SK-N-SH (cell line): ENCODE measurements around the gene MAP3K6. TPM values are rescaled to one million over a fixed set of nuclear protein-coding genes. Genes with fewer than 3 reads are reported as not detected.

ENCODE experiments used
- CTCF ChIA-PET: fragments of 300-600, 350-600 bp; formaldehyde crosslinking; extraction: SDS; loops from one replicate; lab custom pipeline; 2021; lab: Yijun Ruan, JAX
- POLR2A ChIA-PET: fragments of 350-600 bp; sonication (Branson Sonifier 250); formaldehyde crosslinking; extraction: SDS; loops from one replicate; lab custom pipeline; 2020; ENCODE audit warnings: antibody characterized with exemption, inconsistent platforms; lab: Yijun Ruan, JAX
- DNase-seq: peaks from one replicate; pipeline ENCODE4 v3.0.0; 2012
- H2AFZ ChIP-seq: fragments of 200-600 bp; sonication (generic); 2 replicates; pipeline ENCODE4 v1.8.1; 2016; ENCODE audit warnings: antibody characterized with exemption, mild to moderate bottlenecking, low read depth
- H3F3A ChIP-seq: fragments of 200-600 bp; sonication (generic); replicated peaks from 2 replicates; pipeline ENCODE3; 2016; ENCODE audit warnings: antibody characterized with exemption, mild to moderate bottlenecking; ENCODE audit not compliant: insufficient read depth
- H3K27ac ChIP-seq, 2 experiments: fragments of 200-500 bp in 1 of 2; fragments of 200-600 bp in 1 of 2; sonication (Bioruptor generic) in 1 of 2; sonication (generic), shearing (Covaris generic) in 1 of 2; 2 replicates each; pipeline versions ENCODE4 v1.5.1 to v1.6.1; 2014 to 2016; ENCODE audit warnings: low read depth in 2 of 2, inconsistent platforms in 1 of 2, low read length in 1 of 2, mild to moderate bottlenecking in 1 of 2, mixed read lengths in 1 of 2
- H3K27me3 ChIP-seq: fragments of 200-600 bp; sonication (generic), shearing (Covaris generic); 2 replicates; pipeline ENCODE4 v1.6.1; 2016; ENCODE audit warnings: mixed run types; ENCODE audit not compliant: insufficient read depth
- H3K36me3 ChIP-seq, 2 experiments: fragments of 200-500 bp in 1 of 2; fragments of 200-600 bp in 1 of 2; sonication (Bioruptor generic) in 1 of 2; sonication (generic) in 1 of 2; replicated peaks in 1 of 2; 2 replicates each; pipeline versions ENCODE3 to v1.5.1; 2014 to 2016; ENCODE audit warnings: low read length in 1 of 2, mild to moderate bottlenecking in 1 of 2; ENCODE audit not compliant: insufficient read depth in 2 of 2, control insufficient read depth in 1 of 2
- H3K4me1 ChIP-seq, 2 experiments: fragments of 200-500 bp in 1 of 2; fragments of 200-600 bp in 1 of 2; sonication (Bioruptor generic) in 1 of 2; sonication (generic), shearing (Covaris generic) in 1 of 2; 2 replicates each; pipeline versions ENCODE4 v1.5.1 to v1.6.1; 2014 to 2016; ENCODE audit warnings: low read depth in 1 of 2, low read length in 1 of 2, mixed run types in 1 of 2; ENCODE audit not compliant: insufficient read depth in 2 of 2, control insufficient read depth in 1 of 2
- H3K4me2 ChIP-seq: fragments of 200-600 bp; sonication (generic), shearing (Covaris generic); 2 replicates; pipeline ENCODE4 v1.6.1; 2017; ENCODE audit warnings: mixed run types
- H3K4me3 ChIP-seq, 2 experiments: fragments of 200-500 bp in 1 of 2; fragments of 200-600 bp in 1 of 2; sonication (Bioruptor generic) in 1 of 2; sonication (generic), shearing (Covaris generic) in 1 of 2; 2 replicates each; pipeline versions ENCODE4 v1.5.1 to v1.8.1; 2014 to 2016; ENCODE audit warnings: low read depth in 2 of 2, inconsistent platforms in 1 of 2, low read length in 1 of 2, mild to moderate bottlenecking in 1 of 2, mixed read lengths in 1 of 2, moderate library complexity in 1 of 2
- H3K79me2 ChIP-seq: fragments of 200-600 bp; sonication (generic); 2 replicates; pipeline ENCODE4 v1.8.1; 2017; ENCODE audit warnings: mild to moderate bottlenecking; ENCODE audit not compliant: insufficient read depth
- H3K9ac ChIP-seq: fragments of 200-600 bp; sonication (generic); 2 replicates; pipeline ENCODE4 v1.6.1; 2017; ENCODE audit warnings: mixed run types
- H3K9me2 ChIP-seq: fragments of 200-600 bp; sonication (generic); 2 replicates; pipeline ENCODE4 v1.6.1; 2017; ENCODE audit warnings: mixed run types
- H3K9me3 ChIP-seq: fragments of 200-600 bp; sonication (generic); 2 replicates; pipeline ENCODE4 v1.6.1; 2017; ENCODE audit warnings: mixed run types, mild to moderate bottlenecking, moderate library complexity
- H4K20me1 ChIP-seq: fragments of 200-600 bp; sonication (generic); 2 replicates; pipeline ENCODE4 v1.6.1; 2017; ENCODE audit warnings: mild to moderate bottlenecking, mixed run types; ENCODE audit not compliant: insufficient read depth
- ELF1 ChIP-seq: IDR thresholded peaks from 2 replicates; pipeline ENCODE4 v1.4.0; 2012
- EP300 ChIP-seq, 2 experiments: IDR thresholded peaks; 2 replicates each; pipeline versions ENCODE4 v1.4.0 to v1.6.1; 2012; ENCODE audit warnings: borderline replicate concordance in 1 of 2, low read depth in 1 of 2, low read length in 1 of 2
- FOSL2 ChIP-seq: IDR thresholded peaks from 2 replicates; pipeline ENCODE4 v1.4.0; 2012; ENCODE audit warnings: low read depth, mild to moderate bottlenecking, moderate library complexity, borderline replicate concordance
- FOXM1 ChIP-seq: IDR thresholded peaks from 2 replicates; pipeline ENCODE4 v1.4.0; 2012; ENCODE audit warnings: low read depth, mild to moderate bottlenecking
- GABPA ChIP-seq: IDR thresholded peaks from 2 replicates; pipeline ENCODE4 v1.4.0; 2012; ENCODE audit warnings: low read depth, mild to moderate bottlenecking
- JUND ChIP-seq: IDR thresholded peaks from 2 replicates; pipeline ENCODE4 v1.4.0; 2012
- NRF1 ChIP-seq: IDR thresholded peaks from 2 replicates; pipeline ENCODE4 v1.6.1; 2012; ENCODE audit warnings: low read depth, mild to moderate bottlenecking, low read length
- RAD21 ChIP-seq: IDR thresholded peaks from 2 replicates; pipeline ENCODE4 v1.6.1; 2012; ENCODE audit warnings: mild to moderate bottlenecking, low read length
- TCF12 ChIP-seq: IDR thresholded peaks from 2 replicates; pipeline ENCODE4 v1.4.0; 2012
- WGBS: methylation state at CpG from one replicate; pipeline ENCODE4 v1.1.6; 2017; ENCODE audit warnings: low lambda C conversion rate; 5-methylcytosine and 5-hydroxymethylcytosine counted together
- polyA plus RNA-seq, 3 experiments: library from polyadenylated mRNA; depleted of rRNA; stranded (reverse); fragments of >200 nt; gene quantifications; 2 replicates each; pipeline ENCODE4 v1.2.3, GENCODE V29; 2012
- TF ChIP-seq, protein P1 (sequence below): IDR thresholded peaks from 2 replicates; pipeline ENCODE4 v1.4.0; 2012; ENCODE audit warnings: low read depth
- TF ChIP-seq, protein P2 (sequence below): IDR thresholded peaks from 2 replicates; pipeline ENCODE4 v1.4.0; 2012; ENCODE audit warnings: low read depth, borderline replicate concordance
- TF ChIP-seq, protein P3 (sequence below): fragments of 200-600 bp; sonication (generic); IDR thresholded peaks from 2 replicates; pipeline ENCODE4 v1.6.1; 2017; ENCODE audit warnings: antibody characterized with exemption, mild to moderate bottlenecking, moderate library complexity

The MAP3K6 gene
- polyA plus RNA-seq, 1 of the 3 experiments (the other 2 are of a cell fraction): 17.3 TPM

DNA sequence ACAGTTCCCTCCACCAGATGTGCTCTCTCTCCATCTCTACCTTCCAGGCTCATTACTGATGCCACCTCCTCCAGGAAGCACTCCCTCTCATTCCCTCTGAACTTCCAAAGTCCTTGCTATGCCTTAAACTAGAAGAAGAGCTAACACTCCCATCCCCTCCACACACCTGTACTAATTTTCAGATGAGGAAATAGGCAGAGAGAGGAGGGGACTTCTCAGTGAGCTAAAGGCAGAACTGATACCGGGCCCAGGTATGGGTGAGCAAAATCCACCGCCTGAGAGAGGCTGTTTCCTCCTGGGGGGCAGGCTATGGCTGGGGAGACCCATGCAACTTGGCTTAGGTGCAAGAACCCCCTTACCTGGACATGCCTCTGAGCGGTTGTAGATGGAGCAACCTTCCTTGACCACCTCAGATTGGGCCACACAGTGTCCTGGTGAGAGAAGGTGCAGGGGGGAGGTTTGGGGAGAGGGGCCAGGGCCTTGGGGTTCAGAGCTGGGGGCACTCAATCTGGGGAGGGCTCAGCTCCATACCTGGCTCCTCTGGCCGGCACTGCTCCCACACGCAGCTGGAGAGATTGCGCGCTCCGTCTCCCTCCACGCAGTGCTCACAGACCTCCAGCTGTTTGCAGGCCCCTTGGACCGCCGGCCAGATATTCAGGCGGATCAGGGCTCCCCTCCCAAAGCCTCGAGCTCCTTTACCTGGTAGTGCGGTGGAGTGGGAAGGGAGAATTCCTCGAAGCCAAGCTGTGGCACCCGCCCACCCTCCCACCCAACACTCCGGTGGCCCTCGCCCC is 15.4 kb upstream of the MAP3K6 start:
- Histone ChIP-seq H3K27me3 (no peaks in the 10 kb centered on the region), H2AFZ (no peak overlapping the region)
- POLR2A ChIA-PET: interaction anchor here (1.1 kb wide), 1 partner anchor 17 kb away, joined by 4 read pairs; no protein-coding TSS in a partner anchor

More for the DNA sequence above, 15.4 kb upstream of the MAP3K6 start:
- Histone ChIP-seq H3K36me3 (no peaks in the 10 kb centered on the region), H3K9me3 (no peaks in the 10 kb centered on the region), H3K79me2 (no peaks in the 10 kb centered on the region), H4K20me1 (no peaks in the 10 kb centered on the region), H3K9ac (no peak overlapping the region), H3K4me2 (no peak overlapping the region), H3F3A (no peaks in the 10 kb centered on the region), H3K9me2 (no peaks in the 10 kb centered on the region), H3K4me3 (no peak overlapping the region), H3K27ac (no peak overlapping the region), H3K4me1 (peaks cover 0 to 10% of the 10 kb centered on the region in 2 experiments; a peak in 1 of 4 replicates)
- no peak for TF ChIP-seq GABPA
- no peak for TF ChIP-seq TCF12
- no peak for TF ChIP-seq ELF1
- TF ChIP-seq, protein P1, sequence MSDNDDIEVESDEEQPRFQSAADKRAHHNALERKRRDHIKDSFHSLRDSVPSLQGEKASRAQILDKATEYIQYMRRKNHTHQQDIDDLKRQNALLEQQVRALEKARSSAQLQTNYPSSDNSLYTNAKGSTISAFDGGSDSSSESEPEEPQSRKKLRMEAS: no peak
- TF ChIP-seq FOSL2: no peak
- TF ChIP-seq, protein P2, sequence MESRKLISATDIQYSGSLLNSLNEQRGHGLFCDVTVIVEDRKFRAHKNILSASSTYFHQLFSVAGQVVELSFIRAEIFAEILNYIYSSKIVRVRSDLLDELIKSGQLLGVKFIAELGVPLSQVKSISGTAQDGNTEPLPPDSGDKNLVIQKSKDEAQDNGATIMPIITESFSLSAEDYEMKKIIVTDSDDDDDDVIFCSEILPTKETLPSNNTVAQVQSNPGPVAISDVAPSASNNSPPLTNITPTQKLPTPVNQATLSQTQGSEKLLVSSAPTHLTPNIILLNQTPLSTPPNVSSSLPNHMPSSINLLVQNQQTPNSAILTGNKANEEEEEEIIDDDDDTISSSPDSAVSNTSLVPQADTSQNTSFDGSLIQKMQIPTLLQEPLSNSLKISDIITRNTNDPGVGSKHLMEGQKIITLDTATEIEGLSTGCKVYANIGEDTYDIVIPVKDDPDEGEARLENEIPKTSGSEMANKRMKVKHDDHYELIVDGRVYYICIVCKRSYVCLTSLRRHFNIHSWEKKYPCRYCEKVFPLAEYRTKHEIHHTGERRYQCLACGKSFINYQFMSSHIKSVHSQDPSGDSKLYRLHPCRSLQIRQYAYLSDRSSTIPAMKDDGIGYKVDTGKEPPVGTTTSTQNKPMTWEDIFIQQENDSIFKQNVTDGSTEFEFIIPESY: no peak
- no peak for TF ChIP-seq RAD21
- TF ChIP-seq FOXM1: no peak
- TF ChIP-seq JUND: no peak
- TF ChIP-seq EP300 (IDR thresholded peaks at IDR 0.05; ENCODE audit: borderline replicate concordance in 1 of 2, low read depth in 1 of 2, low read length in 1 of 2): no peak
- TF ChIP-seq, protein P3, sequence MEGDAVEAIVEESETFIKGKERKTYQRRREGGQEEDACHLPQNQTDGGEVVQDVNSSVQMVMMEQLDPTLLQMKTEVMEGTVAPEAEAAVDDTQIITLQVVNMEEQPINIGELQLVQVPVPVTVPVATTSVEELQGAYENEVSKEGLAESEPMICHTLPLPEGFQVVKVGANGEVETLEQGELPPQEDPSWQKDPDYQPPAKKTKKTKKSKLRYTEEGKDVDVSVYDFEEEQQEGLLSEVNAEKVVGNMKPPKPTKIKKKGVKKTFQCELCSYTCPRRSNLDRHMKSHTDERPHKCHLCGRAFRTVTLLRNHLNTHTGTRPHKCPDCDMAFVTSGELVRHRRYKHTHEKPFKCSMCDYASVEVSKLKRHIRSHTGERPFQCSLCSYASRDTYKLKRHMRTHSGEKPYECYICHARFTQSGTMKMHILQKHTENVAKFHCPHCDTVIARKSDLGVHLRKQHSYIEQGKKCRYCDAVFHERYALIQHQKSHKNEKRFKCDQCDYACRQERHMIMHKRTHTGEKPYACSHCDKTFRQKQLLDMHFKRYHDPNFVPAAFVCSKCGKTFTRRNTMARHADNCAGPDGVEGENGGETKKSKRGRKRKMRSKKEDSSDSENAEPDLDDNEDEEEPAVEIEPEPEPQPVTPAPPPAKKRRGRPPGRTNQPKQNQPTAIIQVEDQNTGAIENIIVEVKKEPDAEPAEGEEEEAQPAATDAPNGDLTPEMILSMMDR: no peak
- no peak for TF ChIP-seq NRF1
- 76% methylated on average over 12 of the region's 18 CpGs for WGBS
- CTCF ChIA-PET: interaction anchor here (0.8 to 20.0 kb wide), 10 partner anchors 9 to 337 kb away, joined by 3 to 731 read pairs (median 6); partner anchors contain the start of genes AHDC1 and MAP3K6
- no peak for DNase-seq
